HL-60 (cell line): ENCODE results near the gene ISG20.

Experiments
- GABPA ChIP-seq: IDR thresholded peaks from 2 replicates; pipeline ENCODE4 v1.6.1; 2012; ENCODE audit warnings: low read depth
- POLR2AphosphoS5 ChIP-seq: IDR thresholded peaks from 2 replicates; pipeline ENCODE4 v1.6.1; 2012; ENCODE audit warnings: low read depth
- SPI1 ChIP-seq: IDR thresholded peaks from 2 replicates; pipeline ENCODE4 v1.6.1; 2012; ENCODE audit warnings: low read depth, mild to moderate bottlenecking, borderline replicate concordance
- TF ChIP-seq, protein P1 (sequence below): IDR thresholded peaks from 2 replicates; pipeline ENCODE4 v1.6.1; 2012; ENCODE audit warnings: low read depth; ENCODE audit not compliant: insufficient replicate concordance
- TF ChIP-seq, protein P2 (sequence below): IDR thresholded peaks from one replicate; pipeline ENCODE4 v1.5.1; 2011; ENCODE audit warnings: low read length, control low read depth, inconsistent platforms; ENCODE audit not compliant: insufficient read depth

DNA sequence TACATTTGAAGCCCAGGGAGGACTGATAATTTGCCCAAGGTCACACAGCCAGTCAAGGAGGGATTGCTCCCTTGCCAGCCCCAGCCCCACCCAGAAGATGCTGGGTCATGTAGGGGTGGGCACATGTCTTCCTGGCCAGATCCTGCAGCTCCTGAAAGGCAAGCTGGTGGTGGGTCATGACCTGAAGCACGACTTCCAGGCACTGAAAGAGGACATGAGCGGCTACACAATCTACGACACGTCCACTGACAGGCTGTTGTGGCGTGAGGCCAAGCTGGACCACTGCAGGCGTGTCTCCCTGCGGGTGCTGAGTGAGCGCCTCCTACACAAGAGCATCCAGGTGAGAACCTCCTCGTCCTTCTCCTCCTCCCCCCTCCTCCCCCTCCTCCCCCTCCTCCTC is 13.2 kb downstream of the ISG20 start:
- TF ChIP-seq, protein P1, sequence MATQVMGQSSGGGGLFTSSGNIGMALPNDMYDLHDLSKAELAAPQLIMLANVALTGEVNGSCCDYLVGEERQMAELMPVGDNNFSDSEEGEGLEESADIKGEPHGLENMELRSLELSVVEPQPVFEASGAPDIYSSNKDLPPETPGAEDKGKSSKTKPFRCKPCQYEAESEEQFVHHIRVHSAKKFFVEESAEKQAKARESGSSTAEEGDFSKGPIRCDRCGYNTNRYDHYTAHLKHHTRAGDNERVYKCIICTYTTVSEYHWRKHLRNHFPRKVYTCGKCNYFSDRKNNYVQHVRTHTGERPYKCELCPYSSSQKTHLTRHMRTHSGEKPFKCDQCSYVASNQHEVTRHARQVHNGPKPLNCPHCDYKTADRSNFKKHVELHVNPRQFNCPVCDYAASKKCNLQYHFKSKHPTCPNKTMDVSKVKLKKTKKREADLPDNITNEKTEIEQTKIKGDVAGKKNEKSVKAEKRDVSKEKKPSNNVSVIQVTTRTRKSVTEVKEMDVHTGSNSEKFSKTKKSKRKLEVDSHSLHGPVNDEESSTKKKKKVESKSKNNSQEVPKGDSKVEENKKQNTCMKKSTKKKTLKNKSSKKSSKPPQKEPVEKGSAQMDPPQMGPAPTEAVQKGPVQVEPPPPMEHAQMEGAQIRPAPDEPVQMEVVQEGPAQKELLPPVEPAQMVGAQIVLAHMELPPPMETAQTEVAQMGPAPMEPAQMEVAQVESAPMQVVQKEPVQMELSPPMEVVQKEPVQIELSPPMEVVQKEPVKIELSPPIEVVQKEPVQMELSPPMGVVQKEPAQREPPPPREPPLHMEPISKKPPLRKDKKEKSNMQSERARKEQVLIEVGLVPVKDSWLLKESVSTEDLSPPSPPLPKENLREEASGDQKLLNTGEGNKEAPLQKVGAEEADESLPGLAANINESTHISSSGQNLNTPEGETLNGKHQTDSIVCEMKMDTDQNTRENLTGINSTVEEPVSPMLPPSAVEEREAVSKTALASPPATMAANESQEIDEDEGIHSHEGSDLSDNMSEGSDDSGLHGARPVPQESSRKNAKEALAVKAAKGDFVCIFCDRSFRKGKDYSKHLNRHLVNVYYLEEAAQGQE: no peak
- TF ChIP-seq, protein P2, sequence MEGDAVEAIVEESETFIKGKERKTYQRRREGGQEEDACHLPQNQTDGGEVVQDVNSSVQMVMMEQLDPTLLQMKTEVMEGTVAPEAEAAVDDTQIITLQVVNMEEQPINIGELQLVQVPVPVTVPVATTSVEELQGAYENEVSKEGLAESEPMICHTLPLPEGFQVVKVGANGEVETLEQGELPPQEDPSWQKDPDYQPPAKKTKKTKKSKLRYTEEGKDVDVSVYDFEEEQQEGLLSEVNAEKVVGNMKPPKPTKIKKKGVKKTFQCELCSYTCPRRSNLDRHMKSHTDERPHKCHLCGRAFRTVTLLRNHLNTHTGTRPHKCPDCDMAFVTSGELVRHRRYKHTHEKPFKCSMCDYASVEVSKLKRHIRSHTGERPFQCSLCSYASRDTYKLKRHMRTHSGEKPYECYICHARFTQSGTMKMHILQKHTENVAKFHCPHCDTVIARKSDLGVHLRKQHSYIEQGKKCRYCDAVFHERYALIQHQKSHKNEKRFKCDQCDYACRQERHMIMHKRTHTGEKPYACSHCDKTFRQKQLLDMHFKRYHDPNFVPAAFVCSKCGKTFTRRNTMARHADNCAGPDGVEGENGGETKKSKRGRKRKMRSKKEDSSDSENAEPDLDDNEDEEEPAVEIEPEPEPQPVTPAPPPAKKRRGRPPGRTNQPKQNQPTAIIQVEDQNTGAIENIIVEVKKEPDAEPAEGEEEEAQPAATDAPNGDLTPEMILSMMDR: no peak
- TF ChIP-seq POLR2AphosphoS5: no peak
- TF ChIP-seq SPI1: no peak
- TF ChIP-seq GABPA: no peak
